Thoracic aorta (tissue), 2 donors: ENCODE data around the gene PSAPL1. TPM values are rescaled to one million over a fixed set of nuclear protein-coding genes. Genes with fewer than 3 reads are reported as not detected.

Source experiments
- ATAC-seq: fragments of 150-250 bp; one replicate; pipeline ENCODE4 v1.8.0; 2017; ENCODE audit warnings: low read depth; ENCODE audit not compliant: insufficient number of reproducible peaks, low FRiP score
- DNase-seq: peaks from one replicate; pipeline ENCODE4 v3.0.0-alpha.2; 2020; ENCODE audit warnings: low spot score
- H3K27ac ChIP-seq, 2 donors: fragments of 200-600 bp; sonication (generic); 1 replicate in 1 of 2; 2 replicates in 1 of 2; pipeline ENCODE4 v1.5.1; 2016; ENCODE audit warnings: mild to moderate bottlenecking in 2 of 2, moderate library complexity in 2 of 2
- H3K27me3 ChIP-seq: fragments of 200-600 bp; sonication (generic); replicated peaks from 2 replicates; pipeline ENCODE4 v1.6.0; 2016; ENCODE audit warnings: mild to moderate bottlenecking; ENCODE audit not compliant: insufficient read depth
- H3K36me3 ChIP-seq: fragments of 200-600 bp; sonication (generic); one replicate; pipeline ENCODE4 v1.5.1; 2016
- H3K4me1 ChIP-seq, 2 donors: fragments of 200-600 bp; sonication (generic); 1 replicate in 1 of 2; 2 replicates in 1 of 2; pipeline versions ENCODE4 v1.5.1 to v1.6.0; 2016; ENCODE audit warnings: low read depth in 2 of 2, mild to moderate bottlenecking in 1 of 2; ENCODE audit not compliant: control insufficient read depth in 1 of 2
- H3K4me3 ChIP-seq: fragments of 200-600 bp; sonication (generic); 2 replicates; pipeline ENCODE4 v1.5.1; 2016; ENCODE audit warnings: mild to moderate bottlenecking
- H3K9me3 ChIP-seq: fragments of 200-600 bp; sonication (generic); 2 replicates; pipeline ENCODE4 v1.5.1; 2016
- CTCF ChIP-seq: fragments of 200-600 bp; sonication (generic); IDR thresholded peaks from one replicate; pipeline ENCODE4 v1.5.1; 2019; ENCODE audit warnings: antibody characterized with exemption
- total RNA-seq, 2 donors: library from RNA; depleted of rRNA; stranded (reverse); fragments of >200 nt; gene quantifications; one replicate each; pipeline versions ENCODE4 v1.1.0 to v1.2.3, GENCODE V29; 2016

PSAPL1 gene
- total RNA-seq, 2 donors from 2014 or later = 0.14 TPM; not detected in 1

DNA sequence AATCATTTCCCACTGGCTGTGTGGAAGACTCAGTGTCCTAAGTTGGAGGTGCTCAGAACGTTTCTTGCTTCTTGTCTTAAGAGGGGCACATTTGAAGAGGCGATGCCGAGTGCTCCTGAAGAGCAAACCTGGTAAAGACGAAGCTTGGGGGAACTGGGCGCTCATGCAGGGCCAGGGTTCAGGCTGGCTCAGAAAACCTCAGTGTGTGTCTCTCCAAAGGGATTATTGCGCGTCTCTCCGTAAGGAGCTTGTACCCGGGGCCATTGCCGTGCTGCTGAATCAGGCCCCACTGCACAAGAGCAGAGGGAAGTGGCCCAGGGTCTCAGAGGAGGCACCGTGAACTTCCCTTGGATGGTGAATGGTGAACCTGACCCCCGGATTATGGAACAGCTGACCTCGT, 44.4 kb downstream of the PSAPL1 start:
- ATAC-seq (no peak), DNase-seq (no peak)
- H3K9me3 ChIP-seq = no peaks in the 10 kb centered on the region

GRCh38 chr4:7389719-7390118, 45.0 kb downstream of the PSAPL1 start:
- H3K9me3 ChIP-seq = no peaks in the 10 kb centered on the region
- ATAC-seq = no peak
- H3K27me3 ChIP-seq = no peaks in the 10 kb centered on the region
- H3K27ac ChIP-seq = no peak overlapping the region
- no peaks in the 10 kb centered on the region for H3K36me3 ChIP-seq
- TF ChIP-seq CTCF = no peak
- no peak for DNase-seq
- no peaks in the 10 kb centered on the region for H3K4me1 ChIP-seq
- no peak overlapping the region for H3K4me3 ChIP-seq

More for the DNA sequence above, 44.4 kb downstream of the PSAPL1 start:
- no peaks in the 10 kb centered on the region for H3K27me3 ChIP-seq
- H3K27ac ChIP-seq = no peak overlapping the region
- no peaks in the 10 kb centered on the region for H3K4me1 ChIP-seq
- H3K36me3 ChIP-seq = no peaks in the 10 kb centered on the region
- no peak for TF ChIP-seq CTCF
- no peak overlapping the region for H3K4me3 ChIP-seq

DNA sequence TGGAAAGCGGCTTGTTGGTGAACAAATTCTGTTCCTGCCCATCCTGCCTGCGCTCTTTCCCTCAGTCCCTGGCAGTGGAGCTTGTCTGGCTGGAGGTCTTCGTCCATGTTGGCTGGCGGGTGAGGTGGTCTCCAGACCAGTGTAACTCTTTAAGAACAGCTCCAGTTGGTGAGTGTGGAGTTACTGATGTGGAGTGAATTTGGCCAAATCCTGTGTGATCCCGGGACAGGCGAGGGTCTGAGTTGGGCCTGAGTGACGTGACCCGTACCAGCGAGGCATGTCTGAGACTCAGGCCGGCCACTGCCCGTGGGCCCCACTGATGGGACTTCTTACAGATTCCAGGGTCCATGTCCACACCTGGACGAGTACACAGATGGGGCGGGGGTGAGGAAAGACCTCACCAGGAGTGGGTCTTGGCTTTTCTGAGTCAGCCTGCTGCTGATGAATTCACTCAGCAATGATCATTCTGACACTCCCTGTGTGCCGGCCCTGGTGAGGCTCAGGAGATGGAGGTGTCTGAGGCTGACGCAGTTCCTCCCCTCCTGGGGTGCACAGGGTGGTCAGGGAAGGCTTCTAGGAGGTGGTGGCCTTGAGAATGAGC, 45.5 kb downstream of the PSAPL1 start:
- DNase-seq (no peak), ATAC-seq (no peak)
- Histone ChIP-seq H3K4me1 (no peaks in the 10 kb centered on the region), H3K9me3 (no peaks in the 10 kb centered on the region), H3K27ac (no peak overlapping the region), H3K27me3 (no peaks in the 10 kb centered on the region), H3K4me3 (no peak overlapping the region), H3K36me3 (no peaks in the 10 kb centered on the region)
- TF ChIP-seq CTCF = no peak

DNA sequence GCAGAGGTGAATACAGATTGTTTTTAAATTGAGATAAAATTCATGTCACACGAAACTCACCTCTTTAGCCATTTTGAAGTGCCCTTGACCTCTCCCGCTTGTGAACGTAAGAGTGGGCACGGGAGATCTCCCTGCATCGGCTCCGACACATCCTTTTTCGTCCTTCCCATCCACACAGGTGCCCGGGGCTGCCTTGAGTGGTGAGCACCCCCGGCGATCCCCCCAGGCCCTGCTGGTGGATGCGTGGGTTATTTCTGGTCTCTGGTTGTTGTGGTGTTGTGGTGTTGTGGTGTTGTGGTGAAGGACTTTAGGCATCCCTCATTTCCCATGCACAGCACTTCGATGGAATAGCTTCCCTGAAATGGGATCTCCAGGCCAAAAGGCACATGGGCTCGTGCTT, 46.1 kb downstream of the PSAPL1 start:
- H3K36me3 ChIP-seq = no peaks in the 10 kb centered on the region

GRCh38 chr4:7387925-7388324, 46.8 kb downstream of the PSAPL1 start:
- no peaks in the 10 kb centered on the region for H3K36me3 ChIP-seq
- ATAC-seq (no peak), DNase-seq (no peak)
- no peak overlapping the region for H3K27ac ChIP-seq
- TF ChIP-seq CTCF = no peak
- H3K27me3 ChIP-seq = no peaks in the 10 kb centered on the region
- no peaks in the 10 kb centered on the region for H3K4me1 ChIP-seq
- H3K9me3 ChIP-seq = no peaks in the 10 kb centered on the region
- no peak overlapping the region for H3K4me3 ChIP-seq

More for the DNA sequence above, 46.1 kb downstream of the PSAPL1 start:
- H3K9me3 ChIP-seq = no peaks in the 10 kb centered on the region
- H3K27me3 ChIP-seq = no peaks in the 10 kb centered on the region
- H3K4me1 ChIP-seq = no peaks in the 10 kb centered on the region
- H3K4me3 ChIP-seq = no peak overlapping the region
- no peak for ATAC-seq
- no peak for DNase-seq
- no peak overlapping the region for H3K27ac ChIP-seq
- TF ChIP-seq CTCF = no peak
